HG03139 (cell line): ENCODE data around the gene HYCC1.
"Not testable (repeated sequence)": the region's sequence is repeated elsewhere in the genome, so short reads cannot be mapped to it uniquely, and the experiment has no call there.

ENCODE experiments used
- ATAC-seq: cut with Tn5 transposase; IDR thresholded peaks from one replicate; pipeline ENCODE4 v1.9.1; 2021; ENCODE audit not compliant: unreplicated experiment

The HYCC1 gene

DNA sequence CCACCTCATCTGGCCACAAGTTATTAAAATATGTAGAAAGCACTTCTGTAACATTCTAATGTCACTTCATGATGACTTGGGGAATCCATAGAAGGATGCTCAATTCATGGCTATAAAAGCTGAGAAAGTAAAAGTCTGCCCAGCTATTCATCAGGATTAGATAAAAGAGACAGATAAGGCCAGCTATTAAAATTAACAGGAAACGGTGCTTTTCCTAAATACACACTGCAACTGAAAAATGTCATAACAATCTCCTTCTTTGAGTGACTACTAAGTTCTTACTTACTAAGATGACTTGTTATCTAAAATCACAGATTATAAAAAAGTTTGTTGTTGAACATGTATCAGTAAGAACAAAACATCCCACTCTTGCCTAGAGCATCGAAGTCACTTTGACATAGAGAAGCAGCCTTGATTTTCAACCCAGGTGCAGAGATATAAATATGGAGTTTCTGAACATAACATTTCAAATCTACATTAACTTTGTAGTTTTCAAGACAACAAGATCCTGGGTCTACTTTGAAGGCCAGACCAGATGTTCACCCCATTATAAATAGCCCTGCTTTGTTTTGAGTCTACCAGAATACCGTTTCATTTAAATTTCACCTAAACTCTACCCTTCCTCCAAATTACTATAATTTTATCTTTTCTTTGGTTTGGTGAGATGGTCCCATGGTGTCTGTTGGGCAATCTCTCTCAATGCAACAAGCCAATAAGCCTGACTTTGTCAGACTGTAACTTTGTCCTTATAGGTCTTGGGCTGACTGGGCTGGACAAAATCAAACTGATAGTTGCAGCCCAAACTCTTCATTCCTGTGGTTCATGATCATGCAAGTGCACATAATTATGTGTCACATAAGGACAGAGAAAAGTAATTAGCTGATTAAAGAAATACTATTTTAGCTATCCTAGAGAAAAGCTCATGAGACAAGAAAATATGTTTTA lies 24.0 kb downstream of the HYCC1 start:
- no peak for ATAC-seq

DNA sequence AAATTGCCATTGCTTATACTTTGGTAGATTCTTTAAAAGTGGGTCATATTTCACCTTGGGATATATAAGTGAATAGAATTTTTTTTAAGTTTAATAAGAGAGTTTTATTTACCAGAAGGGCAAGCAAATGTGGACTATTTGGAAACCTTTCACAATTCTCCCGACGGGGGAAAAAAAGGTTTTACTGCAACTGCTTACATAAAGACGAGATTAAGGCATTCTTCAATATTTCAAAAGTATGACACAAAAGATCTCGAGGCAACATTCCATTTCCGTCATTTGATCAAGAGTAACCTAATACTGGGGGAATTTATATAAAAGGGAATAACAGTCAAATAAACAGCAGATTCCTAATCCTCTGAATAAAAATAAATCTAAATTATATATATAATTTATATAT lies 28.5 kb downstream of the HYCC1 start:
- ATAC-seq = no peak

DNA sequence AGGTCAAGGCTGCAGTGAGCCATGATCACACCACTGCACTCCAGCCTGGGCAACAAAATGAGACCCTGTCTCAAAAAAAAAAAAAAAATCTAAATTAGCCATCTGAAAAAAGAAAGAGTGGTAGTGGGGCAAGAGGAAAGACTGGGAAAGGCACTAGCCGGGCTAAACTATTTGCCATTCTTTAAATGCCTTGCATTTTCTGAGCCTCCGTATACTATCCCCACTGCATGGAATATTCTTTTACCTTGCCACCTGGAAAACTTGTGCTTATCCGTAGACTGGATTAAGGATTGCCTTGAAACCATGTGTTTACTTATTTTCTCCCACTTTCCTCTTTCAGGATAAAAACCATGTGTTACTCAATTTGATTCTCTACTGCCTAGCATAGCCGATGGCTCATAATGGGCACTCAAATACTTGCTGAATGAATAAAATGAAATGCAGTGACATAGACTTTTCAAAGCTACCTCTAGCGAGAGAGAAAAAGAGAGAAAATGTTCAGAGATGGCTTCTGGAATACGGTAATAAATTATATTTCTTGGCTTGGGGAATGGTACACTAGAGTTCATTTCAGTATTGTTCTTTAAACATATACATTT lies 30.6 kb downstream of the HYCC1 start:
- ATAC-seq = no peak

DNA sequence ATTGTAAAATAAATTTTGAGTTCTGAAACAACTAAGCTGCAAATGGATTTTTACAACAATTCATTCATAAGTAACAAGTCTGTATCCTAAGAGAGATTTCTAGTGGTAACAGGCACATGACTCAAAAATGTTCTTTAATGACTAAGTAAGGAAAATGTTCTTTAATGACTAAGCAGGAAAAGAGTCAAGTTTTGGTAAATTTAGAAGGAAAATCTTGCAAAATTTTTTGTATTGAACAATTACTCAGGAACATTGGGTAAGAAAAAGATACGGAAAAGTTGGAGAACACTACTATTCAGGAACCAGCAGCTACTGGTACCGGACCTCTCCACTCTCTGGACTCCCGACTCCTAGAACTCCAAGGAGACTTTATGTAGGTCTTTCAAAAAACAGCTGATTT lies 33.5 kb downstream of the HYCC1 start:
- ATAC-seq = no peak

DNA sequence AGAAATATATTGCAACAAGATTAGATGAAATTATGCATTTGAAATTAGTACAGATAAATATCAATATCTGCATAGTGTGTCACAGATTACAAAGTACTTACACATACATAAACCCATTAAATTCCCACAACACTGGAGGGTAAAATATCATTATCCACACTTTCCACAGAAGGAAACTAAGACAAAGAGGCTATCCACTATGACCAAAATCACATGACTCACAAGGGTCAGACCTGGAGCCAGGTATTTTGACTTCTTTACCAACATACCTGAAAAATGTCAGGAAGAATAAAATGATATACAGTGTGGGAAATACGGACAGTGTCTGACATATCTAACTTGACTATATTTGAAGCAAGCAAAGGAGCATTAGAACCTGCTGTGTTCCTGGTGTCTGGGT lies 34.1 kb downstream of the HYCC1 start:
- ATAC-seq = no peak

DNA sequence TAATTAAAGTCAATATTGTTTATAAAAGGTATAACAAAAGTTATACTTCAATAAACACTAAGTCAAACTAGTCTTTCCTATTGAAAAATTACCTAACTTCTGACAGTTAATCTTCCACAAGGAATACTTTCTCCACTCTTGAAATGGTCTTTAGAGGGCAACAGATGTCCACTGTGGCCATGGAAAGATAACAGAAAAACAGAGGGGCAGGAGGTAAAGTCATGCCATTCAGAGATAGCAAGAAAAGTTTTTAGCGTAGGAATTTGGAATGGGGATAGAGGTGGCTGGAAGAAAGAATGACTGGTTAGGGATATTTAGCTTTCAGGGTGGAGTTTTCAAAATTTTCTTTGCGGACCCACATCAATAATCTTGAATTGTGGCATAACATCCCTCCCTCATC lies 34.7 kb downstream of the HYCC1 start:
- no peak for ATAC-seq

DNA sequence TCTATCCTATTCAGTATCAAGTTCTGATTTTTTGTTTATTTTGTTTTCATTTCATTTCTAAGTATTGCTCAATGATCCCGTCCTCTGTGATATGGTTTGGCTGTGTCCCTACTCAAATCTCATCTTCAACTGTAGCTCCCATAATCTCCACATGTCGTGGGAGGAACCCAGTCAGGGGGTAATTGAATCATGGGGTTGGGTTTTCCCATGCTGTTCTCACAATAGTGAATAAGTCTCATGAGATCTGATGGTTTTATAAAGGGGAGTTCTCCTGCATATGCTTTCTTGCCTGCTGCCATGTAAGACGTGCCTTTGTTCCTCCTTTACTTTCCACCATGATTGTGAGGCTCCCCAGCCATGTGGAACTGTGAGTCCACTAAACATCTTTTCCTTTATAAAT lies 39.3 kb downstream of the HYCC1 start:
- ATAC-seq = not testable (repeated sequence)

DNA sequence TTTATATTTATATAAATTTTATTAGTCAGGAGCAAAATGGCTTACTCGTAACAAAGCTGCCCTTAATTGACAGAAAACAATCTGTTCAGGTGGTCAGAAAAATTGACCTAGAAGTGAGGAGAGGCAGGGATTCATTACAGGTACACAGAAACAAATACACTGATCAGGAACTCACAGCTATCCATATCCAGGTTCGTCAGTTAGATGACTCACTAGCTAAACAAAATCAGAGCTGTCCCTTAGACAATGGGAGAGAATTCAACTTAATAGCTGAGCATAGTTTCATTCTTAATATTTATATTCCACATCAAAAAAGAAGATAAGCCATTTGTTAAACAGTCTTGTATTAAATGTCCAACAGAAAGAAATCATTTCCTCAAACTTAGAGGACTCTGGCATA lies 41.7 kb downstream of the HYCC1 start:
- ATAC-seq = no peak

GRCh38 chr7:22969010-22969431 lies 44.9 kb downstream of the HYCC1 start:
- ATAC-seq = no peak
